GM15510 (cell line): ENCODE results near the gene DAGLA.

Source experiments
- POLR2A ChIP-seq: IDR thresholded peaks from 3 replicates; pipeline ENCODE4 v1.6.1; 2011; ENCODE audit warnings: borderline replicate concordance; ENCODE audit not compliant: insufficient read length; ENCODE audit errors: extremely low read depth

Gene DAGLA

DNA sequence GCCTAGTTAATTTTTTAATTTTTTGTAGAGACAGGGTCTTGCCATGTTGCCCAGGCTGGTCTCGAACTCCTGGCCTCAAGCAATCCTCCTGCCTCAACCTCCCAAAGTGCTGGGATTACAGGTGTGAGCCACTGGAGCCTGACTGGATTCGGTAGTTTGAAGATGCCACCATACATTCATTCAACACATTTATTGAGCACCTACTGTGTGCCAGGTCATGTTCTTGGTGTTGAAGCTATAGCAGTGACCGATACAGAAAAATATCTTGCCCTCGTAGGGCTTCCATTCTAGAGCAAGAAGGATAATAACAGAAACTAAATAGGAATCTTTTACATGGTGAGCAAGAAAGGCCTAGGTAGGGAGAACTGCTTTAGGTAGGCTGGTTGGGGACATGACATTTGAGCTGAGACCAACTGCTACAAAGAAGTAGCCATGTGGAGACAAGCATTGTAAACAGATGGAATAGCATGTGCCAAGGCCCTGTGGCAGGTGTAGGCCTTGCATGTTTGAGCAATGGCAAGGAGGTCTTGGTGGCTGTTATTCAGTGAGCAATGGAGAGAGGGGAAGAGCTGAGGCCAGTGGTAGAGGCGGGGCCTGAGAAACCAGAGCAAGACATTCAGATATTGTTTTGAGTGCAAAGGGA is 70.6 kb downstream of the DAGLA start:
- TF ChIP-seq POLR2A = no peak

DNA sequence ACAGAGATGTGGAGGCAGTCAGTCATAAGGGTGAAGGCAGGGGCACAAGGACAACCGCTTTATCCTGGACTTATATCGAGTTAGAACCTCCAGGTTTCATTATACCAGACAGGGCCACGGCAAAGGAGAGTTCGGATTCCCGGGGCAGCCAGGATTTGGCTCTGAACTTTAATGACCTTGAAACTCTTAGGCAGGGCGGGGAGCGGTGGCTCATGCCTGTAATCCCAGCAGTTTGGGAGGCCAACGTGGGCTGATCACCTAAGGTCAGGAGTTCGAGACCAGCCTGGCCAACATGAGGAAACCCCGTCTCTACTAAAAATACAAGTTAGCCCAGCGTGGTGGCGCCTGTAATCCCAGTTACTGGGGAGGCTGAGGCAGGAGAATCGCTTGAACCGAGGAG is 71.2 kb downstream of the DAGLA start:
- no peak for TF ChIP-seq POLR2A

GRCh38 chr11:61752117-61752924 is 72.1 kb downstream of the DAGLA start, which contains the start of gene MYRF:
TSS of gene MYRF (plus strand) at chr11:61752636. CDS start at chr11:61752745, 109 bp downstream.
- TF ChIP-seq POLR2A = no peak

- TF ChIP-seq POLR2A = no peak
Observed at GRCh38 chr11:61752925-61753521, 72.8 kb downstream of the DAGLA start.

- TF ChIP-seq POLR2A = no peak
Observed at GRCh38 chr11:61753672-61754071, 73.5 kb downstream of the DAGLA start.

DNA sequence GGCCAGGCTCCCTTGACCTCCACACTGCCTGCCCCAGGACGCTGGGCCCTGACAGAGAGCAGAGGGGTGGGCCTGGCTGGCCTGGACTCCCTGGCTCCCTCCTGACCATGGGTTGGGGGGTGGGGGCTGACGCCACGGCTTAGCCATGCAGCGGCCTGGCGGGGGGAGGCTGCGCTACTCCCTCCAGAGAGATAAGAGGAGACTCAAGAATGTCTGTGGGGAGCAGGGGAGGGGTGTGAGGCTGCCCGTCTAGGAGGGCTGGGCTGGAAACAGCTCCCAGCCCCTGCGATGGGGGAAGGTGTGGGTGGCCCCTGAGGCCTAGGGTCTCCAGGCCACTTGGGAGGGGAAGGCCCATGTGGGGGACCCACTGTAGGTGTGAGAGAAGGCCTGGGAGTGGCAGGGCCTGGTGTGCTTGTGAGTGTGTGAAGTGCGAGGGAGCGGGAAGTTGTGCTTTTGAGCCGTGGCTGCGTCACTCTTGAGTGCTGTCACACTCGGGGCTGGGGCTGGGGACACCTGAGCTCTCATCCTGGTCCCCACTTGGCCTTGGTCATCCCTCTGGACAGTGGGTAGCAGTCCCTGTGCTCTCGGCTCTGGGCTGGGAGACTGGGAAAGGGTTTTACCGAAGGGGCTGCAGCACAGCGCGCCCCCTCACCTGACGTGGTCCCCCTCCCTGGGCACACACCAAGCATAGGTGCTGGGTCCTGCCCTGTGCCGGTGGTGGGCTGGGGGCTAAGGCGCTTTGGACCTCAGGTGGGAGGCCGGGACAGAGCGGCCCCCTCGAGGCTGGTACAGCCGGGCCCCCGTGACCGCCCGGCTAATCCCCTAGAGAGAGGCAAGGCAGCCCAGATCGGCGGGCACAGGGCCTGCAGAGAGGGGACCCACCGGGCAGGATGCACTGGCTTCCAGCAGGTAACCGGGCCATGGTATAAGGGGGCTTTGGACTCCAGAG is 74.6 kb downstream of the DAGLA start:
- TF ChIP-seq POLR2A = no peak

DNA sequence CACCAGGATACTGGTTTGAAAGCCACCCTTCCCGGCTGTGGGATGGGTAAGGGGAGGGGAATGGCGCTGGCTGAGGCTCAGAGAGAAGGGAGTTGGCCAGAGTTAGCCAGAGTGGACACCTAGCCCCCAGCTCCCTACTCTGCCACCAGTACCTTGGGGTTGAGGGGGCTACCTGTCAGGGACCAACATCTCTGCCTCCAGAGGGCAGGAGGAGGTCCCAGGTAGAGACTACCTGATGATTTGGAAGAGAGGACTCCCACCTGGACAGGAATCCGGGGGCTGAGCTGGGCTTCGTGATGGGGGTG is 75.9 kb downstream of the DAGLA start:
- TF ChIP-seq POLR2A = no peak

- no peak for TF ChIP-seq POLR2A
Observed at GRCh38 chr11:61756452-61757212, 76.4 kb downstream of the DAGLA start.

GRCh38 chr11:61757213-61757862 is 77.1 kb downstream of the DAGLA start:
- no peak for TF ChIP-seq POLR2A

GRCh38 chr11:61760946-61761345 is 80.8 kb downstream of the DAGLA start:
- TF ChIP-seq POLR2A = no peak

DNA sequence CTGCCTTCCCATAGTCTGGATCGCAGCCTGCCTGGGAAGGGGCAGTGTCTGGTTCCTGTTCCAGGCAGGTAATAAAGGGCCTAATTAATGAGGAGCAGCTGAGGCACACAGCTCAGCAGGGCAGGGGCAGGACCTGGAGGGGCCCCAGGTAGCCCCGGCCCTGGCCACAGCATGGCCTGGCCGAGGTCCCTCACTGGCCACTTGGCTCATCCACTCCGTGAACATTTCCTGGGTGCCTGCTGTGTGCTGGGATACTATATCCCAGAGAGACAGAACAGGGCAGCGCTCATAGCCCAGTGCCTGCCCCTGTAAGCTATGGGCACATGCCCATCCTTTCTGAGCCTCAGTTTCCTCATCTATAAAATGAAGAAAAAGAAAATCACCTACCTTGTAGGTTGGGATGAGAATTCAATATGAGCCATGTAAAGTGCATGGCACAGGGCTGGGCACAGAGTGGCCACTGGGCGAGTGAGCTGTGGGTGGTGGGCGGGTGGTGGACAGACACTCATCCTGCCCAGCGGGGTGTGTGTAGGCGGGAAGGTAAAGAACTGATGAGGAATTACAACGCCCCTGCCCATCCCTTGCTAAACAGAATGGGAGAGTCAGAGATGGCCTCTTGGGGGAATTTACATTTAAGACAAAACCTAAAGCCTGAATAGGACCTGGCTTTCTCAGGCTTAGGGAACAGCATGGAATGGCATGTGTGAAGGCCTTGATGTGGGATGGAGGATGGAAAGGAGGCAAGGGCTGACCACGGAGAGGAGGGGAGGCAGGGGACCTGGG is 81.4 kb downstream of the DAGLA start:
- TF ChIP-seq POLR2A = no peak

DNA sequence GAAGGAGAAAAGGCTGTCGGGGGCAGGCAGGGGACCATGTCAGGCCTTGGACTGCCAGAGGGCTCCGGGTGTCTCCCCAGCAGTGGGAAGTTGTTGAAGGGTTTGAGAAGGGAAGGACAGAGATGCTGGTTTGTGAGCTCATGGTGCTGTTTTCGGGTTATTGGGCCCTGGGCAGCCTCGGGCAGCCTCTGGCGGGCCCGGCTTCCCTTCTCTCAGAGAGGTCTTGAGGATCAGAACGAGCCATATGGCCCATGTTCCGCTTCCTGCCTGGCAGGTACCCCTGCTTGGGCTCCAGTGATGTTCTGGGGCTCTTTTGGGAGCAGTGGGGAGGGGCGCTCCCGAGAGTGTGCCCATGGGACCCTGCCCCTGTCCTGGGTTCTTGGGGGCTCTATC is 82.0 kb downstream of the DAGLA start:
- TF ChIP-seq POLR2A = no peak

GRCh38 chr11:61762798-61763197 is 82.6 kb downstream of the DAGLA start:
- TF ChIP-seq POLR2A = no peak
